Activated CD4-positive, alpha-beta T cell treated with anti-CD3 and anti-CD28 coated beads for 48 hours (primary cell): ENCODE data around the gene SLC7A9.
"Not testable (repeated sequence)": the region's sequence is repeated elsewhere in the genome, so short reads cannot be mapped to it uniquely, and the experiment has no call there.

Source experiments
- DNase-seq: peaks from one replicate; pipeline ENCODE4 v3.0.0-alpha.2; 2020

Gene SLC7A9

GRCh38 chr19:32881766-32882165 is 12.2 kb upstream of the SLC7A9 start:
- DNase-seq = no peak

GRCh38 chr19:32880622-32881021 is 11.1 kb upstream of the SLC7A9 start:
- DNase-seq = no peak

DNA sequence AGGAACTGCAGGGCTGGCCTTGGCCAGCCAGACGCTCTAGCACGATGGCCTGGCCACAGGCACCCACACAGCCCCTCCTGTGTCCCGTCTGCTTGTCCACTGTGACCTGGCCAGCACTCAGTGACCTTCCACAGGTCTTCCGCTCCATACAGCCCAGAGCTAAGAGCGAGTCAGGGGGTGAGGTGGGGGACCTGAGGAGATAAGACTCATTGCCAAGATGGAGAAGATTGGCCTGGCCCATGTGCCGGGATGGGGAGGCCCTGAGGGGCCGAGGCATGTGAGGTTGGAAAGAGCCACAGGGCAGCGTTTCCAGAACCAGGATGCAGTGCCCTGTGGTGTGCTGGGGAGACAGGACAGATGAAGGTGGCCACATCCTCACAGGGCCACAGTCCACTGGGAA is 10.2 kb upstream of the SLC7A9 start:
- no peak for DNase-seq

DNA sequence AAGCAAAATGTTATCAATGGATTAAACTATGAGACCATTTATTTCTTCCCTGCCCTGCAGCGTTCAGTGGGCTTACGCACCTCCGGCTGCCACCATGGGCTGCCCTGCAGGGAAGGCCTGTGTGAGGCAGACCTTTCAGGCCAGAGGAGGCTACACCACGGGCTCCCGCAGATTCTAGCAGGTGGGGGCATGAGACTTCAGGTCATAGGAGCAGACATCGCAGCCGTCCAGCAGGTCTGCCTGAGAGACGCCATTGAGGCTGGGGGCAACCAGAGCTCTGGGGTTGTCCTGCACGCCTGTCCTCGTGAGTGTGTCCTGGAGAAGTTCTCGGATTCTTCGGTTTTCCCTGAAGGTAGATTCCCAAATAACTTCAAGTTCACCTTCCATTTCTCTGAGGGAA is 9.4 kb upstream of the SLC7A9 start:
- no peak for DNase-seq

GRCh38 chr19:32877977-32878745 is 8.6 kb upstream of the SLC7A9 start:
- no peak for DNase-seq

GRCh38 chr19:32877323-32877912 is 7.9 kb upstream of the SLC7A9 start:
- no peak for DNase-seq

DNA sequence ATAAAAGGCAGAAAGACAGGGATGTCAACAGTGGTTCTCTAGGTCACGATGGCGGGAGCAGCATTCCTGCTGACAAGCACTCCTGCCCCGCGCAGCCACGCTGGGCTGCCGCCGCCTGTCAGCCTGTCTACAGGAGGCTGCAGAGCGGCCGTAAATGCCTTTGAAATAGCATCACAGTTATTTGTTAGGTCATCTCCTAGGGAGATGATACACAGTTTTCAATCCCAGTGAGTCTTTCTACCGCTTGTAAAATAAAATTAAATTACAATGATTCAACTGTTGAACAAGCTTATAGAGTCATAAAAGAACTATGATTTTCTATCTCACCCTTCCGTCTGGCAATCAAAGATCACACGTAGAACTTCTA is 7.3 kb upstream of the SLC7A9 start:
- DNase-seq = no peak

GRCh38 chr19:32876236-32876918 is 6.8 kb upstream of the SLC7A9 start:
- no peak for DNase-seq

GRCh38 chr19:32875428-32875827 is 5.9 kb upstream of the SLC7A9 start:
- no peak for DNase-seq

DNA sequence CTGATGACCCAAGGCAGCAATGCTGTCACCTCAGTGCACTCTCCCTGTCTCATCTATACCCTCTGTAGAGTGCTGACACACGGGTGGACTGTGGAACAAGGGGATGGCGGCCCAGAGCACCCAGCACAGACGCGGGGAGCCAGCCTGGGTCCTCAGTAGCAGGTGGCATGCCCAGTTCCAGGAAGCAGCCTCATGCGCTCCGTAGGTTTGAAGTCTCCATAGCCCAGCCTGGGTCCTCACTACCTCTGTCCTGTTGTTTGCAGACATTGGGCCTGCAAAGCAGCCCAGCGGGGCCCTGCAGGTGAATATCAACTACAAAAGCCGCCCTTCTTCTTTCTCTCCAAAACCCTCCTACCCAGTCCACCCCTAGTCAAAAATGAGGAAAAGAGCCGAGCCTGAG is 5.0 kb upstream of the SLC7A9 start:
- DNase-seq = no peak

- peak; percentile 54 for DNase-seq
Measured at GRCh38 chr19:32873247-32873959, 3.8 kb upstream of the SLC7A9 start.

GRCh38 chr19:32872391-32872790 is 2.8 kb upstream of the SLC7A9 start:
- no peak for DNase-seq

- no peak for DNase-seq
Measured at GRCh38 chr19:32870981-32871451, 1.4 kb upstream of the SLC7A9 start.

- DNase-seq = no peak
Measured at GRCh38 chr19:32869966-32870573, 503 bp upstream of the SLC7A9 start.

DNA sequence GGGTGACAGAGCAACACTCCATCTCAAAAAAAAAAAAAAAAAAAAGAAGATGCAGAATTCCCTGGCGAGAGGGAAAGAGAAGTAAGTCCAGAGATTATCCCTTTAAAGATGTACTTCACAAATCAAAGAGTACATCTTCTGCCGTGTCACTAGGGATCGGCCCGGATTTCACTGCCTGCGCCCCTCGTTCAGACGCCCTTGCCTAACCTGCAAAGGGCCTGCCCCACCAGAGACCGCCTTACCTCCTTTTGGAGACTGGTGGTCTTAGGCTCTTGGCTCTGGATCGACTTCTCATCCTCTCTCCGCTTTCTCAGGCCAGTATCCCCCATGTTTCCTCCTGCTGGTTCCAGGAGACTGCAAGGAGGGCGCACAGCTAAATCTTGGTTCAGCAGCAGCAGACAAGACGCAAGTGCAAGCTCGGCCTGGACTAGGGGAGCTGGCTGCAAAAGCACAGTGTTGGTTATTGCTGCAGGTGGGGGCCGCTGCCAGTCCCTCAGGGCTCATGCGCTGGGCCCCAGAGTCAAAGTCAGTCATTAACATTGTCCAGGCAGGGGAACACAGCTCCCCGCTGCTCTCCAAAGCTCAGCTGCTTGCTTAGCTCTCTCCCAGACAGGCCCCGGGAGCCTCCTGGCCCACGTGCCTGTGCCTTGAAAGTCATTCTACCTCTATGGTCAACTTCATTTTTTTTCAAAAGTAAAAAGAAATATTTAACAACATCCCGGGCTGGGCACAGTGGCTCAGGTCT is 1.2 kb downstream of the SLC7A9 start:
- DNase-seq = no peak

GRCh38 chr19:32867436-32867835 is 2.1 kb downstream of the SLC7A9 start:
- not testable (repeated sequence) for DNase-seq

DNA sequence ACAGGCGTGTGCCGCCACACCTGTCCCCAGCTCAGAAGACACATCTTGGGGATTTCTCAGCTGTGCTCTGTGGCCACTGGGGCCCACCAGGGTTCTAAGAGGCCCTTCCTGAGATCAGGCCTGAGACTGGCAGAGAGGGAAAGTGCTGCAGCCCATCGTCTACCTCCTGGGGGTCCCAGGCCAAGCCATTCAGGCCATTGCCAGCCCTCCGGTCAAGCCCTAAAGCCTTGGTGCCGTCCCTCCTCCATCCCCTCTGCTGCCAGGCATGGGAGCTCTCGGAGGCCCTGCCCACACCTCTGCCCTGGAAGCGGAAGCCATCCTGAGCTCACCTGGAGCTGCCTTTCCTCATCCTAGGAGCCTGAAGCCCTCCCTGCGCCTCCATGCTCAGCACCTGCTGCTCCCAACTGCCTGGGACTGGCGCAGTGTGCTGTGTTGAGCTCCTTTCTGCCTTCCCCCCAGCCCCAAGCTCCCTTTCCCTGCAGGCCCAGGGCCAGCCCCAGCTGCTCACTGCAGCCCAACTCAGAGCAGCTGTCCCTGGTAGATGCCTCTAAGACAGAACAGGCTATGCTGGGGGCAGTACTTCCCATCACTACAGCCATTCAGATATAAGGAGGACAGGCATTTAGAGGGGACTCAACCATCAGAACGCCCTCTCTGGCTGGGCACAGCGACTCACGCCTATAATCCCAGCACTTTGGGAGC is 2.9 kb downstream of the SLC7A9 start:
- DNase-seq = no peak

GRCh38 chr19:32866061-32866460 is 3.5 kb downstream of the SLC7A9 start:
- DNase-seq = no peak

DNA sequence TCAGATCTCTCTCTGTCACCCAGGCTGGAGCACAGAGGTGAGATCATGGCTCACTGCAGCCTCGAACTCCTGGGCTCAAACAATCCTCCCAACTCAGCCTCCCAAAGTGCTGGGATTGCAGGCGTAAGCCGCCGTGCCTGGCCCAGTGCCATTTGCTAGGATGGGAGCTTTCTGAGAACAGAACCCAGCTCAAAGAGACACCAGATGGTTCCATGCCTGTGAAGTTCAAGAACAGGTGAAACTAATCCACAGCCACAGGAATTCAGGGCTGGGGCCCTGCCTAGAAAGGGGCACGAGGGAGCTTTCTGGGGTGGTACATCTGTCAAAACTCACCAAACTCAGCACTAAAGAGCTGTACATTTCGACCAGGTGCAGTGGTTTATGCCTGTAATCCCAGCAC is 4.2 kb downstream of the SLC7A9 start:
- DNase-seq = no peak

DNA sequence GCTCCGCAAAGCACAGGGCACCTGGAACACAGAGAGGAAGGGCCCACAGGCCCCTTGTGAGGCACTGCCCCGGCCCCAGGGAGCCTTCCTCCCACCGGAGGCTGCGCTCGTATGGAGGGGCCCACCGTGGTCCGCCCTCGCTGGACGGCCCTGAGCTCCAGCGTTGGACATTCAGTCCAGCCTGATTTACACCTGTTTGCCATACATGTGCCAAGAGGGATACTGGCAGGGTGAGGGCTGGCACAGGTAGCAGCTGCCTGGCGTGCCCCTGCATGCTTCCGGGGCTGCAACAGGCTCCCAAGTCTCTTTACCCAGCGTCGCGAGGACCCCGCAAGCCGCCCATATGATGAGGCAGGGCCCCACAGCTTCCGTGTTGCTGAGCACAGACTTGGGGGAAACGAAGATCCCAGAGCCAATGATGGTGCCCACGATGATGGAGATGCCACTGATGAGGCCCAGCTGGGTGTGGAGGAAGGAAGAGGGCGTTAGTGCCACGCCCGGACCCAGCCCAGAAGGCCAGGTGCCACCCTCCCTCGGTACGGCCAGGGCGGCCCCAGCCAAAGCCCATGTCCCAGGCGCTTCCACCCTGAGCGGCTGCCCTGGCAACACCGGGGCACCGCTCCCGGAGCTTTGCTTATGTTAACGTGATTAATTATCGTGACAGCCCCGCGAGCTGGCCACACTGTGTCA is 5.1 kb downstream of the SLC7A9 start:
- DNase-seq = no peak

- no peak for DNase-seq
Measured at GRCh38 chr19:32863841-32864240, 5.7 kb downstream of the SLC7A9 start.
